Upper lobe of left lung (tissue), 4 donors: ENCODE results near the gene CENPN.

Experiments
- CTCF ChIP-seq, 6 experiments: fragments of 450-650 bp in 4 of 6; fragments of 200-600 bp in 2 of 6; sonication (generic) in 2 of 6; IDR thresholded peaks; one replicate each; pipeline ENCODE4 v1.5.1; 2016 to 2019; ENCODE audit warnings: antibody characterized with exemption in 6 of 6
- POLR2A ChIP-seq, 4 donors: fragments of 450-650 bp; IDR thresholded peaks; one replicate each; pipeline ENCODE4 v1.5.1; 2016 to 2017; ENCODE audit warnings: antibody characterized with exemption in 4 of 4, mild to moderate bottlenecking in 2 of 4
- POLR2AphosphoS5 ChIP-seq, 2 donors: sonication (generic); formaldehyde crosslinking; IDR thresholded peaks; one replicate each; pipeline ENCODE4 v1.5.1; 2017; ENCODE audit warnings: antibody characterized with exemption in 2 of 2

GRCh38 chr16:81060576-81061306 is 53.7 kb downstream of the CENPN start:
- TF ChIP-seq CTCF (IDR thresholded peaks at IDR 0.05) (no peak), POLR2A (IDR thresholded peaks at IDR 0.05) (no peak), POLR2AphosphoS5 (IDR thresholded peaks at IDR 0.05) (no peak)
